WTC11 (cell line): ENCODE data around the gene NUP62. TPM values are rescaled to one million over a fixed set of nuclear protein-coding genes. Genes with fewer than 3 reads are reported as not detected.
A peak's percentile ranks its signal among the peaks of the same experiment; 100 is the strongest.
"Not testable (repeated sequence)": the region's sequence is repeated elsewhere in the genome, so short reads cannot be mapped to it uniquely, and the experiment has no call there.

Experiments
- ATAC-seq: fragments of 200-7000 bp; cut with Tn5 transposase; 2 replicates; pipeline ENCODE4 v1.10.0; 2021; ENCODE audit warnings: mild to moderate bottlenecking, moderate library complexity
- CTCF ChIA-PET: fragments of 300-600 bp; sonication (Branson Sonifier 250); formaldehyde crosslinking; loops from one replicate; lab custom pipeline; 2021; ENCODE audit warnings: antibody characterized with exemption; lab: Charles Lee
- POLR2A ChIA-PET: fragments of 350-600 bp; sonication (Branson Sonifier 250); formaldehyde crosslinking; loops from one replicate; lab custom pipeline; 2021; ENCODE audit warnings: antibody characterized with exemption; lab: Charles Lee
- DNase-seq: peaks from one replicate; pipeline ENCODE4 v3.0.0; 2021; ENCODE audit warnings: low spot score
- H3K27ac Mint-ChIP-seq: 2 replicates; pipeline ENCODE4 v1.8.0; 2021; ENCODE audit warnings: mixed read lengths
- H3K27me3 Mint-ChIP-seq: 2 replicates; pipeline ENCODE4 v1.8.0; 2021; ENCODE audit warnings: low read depth, mild to moderate bottlenecking, moderate library complexity, mixed read lengths
- H3K36me3 Mint-ChIP-seq: 2 replicates; pipeline ENCODE4 v1.8.0; 2021; ENCODE audit warnings: mixed read lengths
- H3K4me1 Mint-ChIP-seq: 2 replicates; pipeline ENCODE4 v1.8.0; 2022; ENCODE audit warnings: mixed read lengths
- H3K4me3 Mint-ChIP-seq: 2 replicates; pipeline ENCODE4 v1.8.0; 2021; ENCODE audit warnings: mild to moderate bottlenecking, moderate library complexity, mixed read lengths
- H3K9me3 Mint-ChIP-seq: 2 replicates; pipeline ENCODE4 v1.8.0; 2021; ENCODE audit warnings: mixed read lengths
- AFF4 ChIP-seq: sonication (generic); formaldehyde crosslinking; IDR thresholded peaks from 2 replicates; pipeline ENCODE4 v1.8.1; 2023; ENCODE audit warnings: mild to moderate bottlenecking, missing genetic modification reagents, borderline replicate concordance
- ATF2 ChIP-seq: sonication (generic); formaldehyde crosslinking; IDR thresholded peaks from 2 replicates; pipeline ENCODE4 v1.8.1; 2022; ENCODE audit warnings: low read depth, missing genetic modification reagents, borderline replicate concordance
- E2F5 ChIP-seq: sonication (generic); formaldehyde crosslinking; IDR thresholded peaks from 2 replicates; pipeline ENCODE4 v1.8.1; 2022; ENCODE audit warnings: mild to moderate bottlenecking, moderate library complexity, missing genetic modification reagents
- EMX1 ChIP-seq: fragments of 250-450 bp; sonication (Bioruptor Pico); IDR thresholded peaks from 2 replicates; pipeline ENCODE4 v1.8.0; 2021; ENCODE audit warnings: mild to moderate bottlenecking
- FOXK1 ChIP-seq: sonication (generic); formaldehyde crosslinking; IDR thresholded peaks from 2 replicates; pipeline ENCODE4 v1.8.0; 2022; ENCODE audit warnings: mild to moderate bottlenecking, moderate library complexity, missing genetic modification reagents
- GTF2I ChIP-seq: fragments of 250-450 bp; sonication (Bioruptor Pico); conservative IDR thresholded peaks from 2 replicates; pipeline ENCODE4 v1.4.0; 2021; ENCODE audit warnings: mild to moderate bottlenecking
- HMGXB4 ChIP-seq: sonication (generic); formaldehyde crosslinking; IDR thresholded peaks from 2 replicates; pipeline ENCODE4 v1.8.1; 2023; ENCODE audit warnings: mild to moderate bottlenecking, moderate library complexity, missing genetic modification reagents
- JAZF1 ChIP-seq: fragments of 250-450 bp; sonication (Bioruptor Pico); IDR thresholded peaks from 2 replicates; pipeline ENCODE4 v1.9.0; 2021; ENCODE audit warnings: moderate library complexity, mild to moderate bottlenecking, inconsistent platforms
- KAT7 ChIP-seq: sonication (generic); formaldehyde crosslinking; IDR thresholded peaks from 2 replicates; pipeline ENCODE4 v1.8.1; 2023; ENCODE audit warnings: missing genetic modification reagents, mild to moderate bottlenecking, borderline replicate concordance
- NFYB ChIP-seq: sonication (generic); formaldehyde crosslinking; conservative IDR thresholded peaks from 2 replicates; pipeline ENCODE4 v1.8.0; 2022; ENCODE audit warnings: low read depth, missing genetic modification reagents
- PRRX2 ChIP-seq: fragments of 250-450 bp; sonication (Bioruptor Pico); IDR thresholded peaks from 2 replicates; pipeline ENCODE4 v1.8.0; 2021; ENCODE audit warnings: mild to moderate bottlenecking
- SMAD4 ChIP-seq: sonication (generic); formaldehyde crosslinking; IDR thresholded peaks from 2 replicates; pipeline ENCODE4 v1.8.0; 2022; ENCODE audit warnings: mild to moderate bottlenecking, missing genetic modification reagents
- SP1 ChIP-seq: sonication (generic); formaldehyde crosslinking; conservative IDR thresholded peaks from 2 replicates; pipeline ENCODE4 v1.8.1; 2022; ENCODE audit warnings: missing genetic modification reagents
- ZNF138 ChIP-seq: sonication (generic); formaldehyde crosslinking; conservative IDR thresholded peaks from 2 replicates; pipeline ENCODE4 v1.8.1; 2022; ENCODE audit warnings: mild to moderate bottlenecking, moderate library complexity, missing genetic modification reagents
- ZNF219 ChIP-seq: sonication (generic); formaldehyde crosslinking; IDR thresholded peaks from 2 replicates; pipeline ENCODE4 v1.8.0; 2023; ENCODE audit warnings: missing genetic modification reagents, mild to moderate bottlenecking, borderline replicate concordance
- ZNF423 ChIP-seq: fragments of 250-450 bp; sonication (Bioruptor Pico); IDR thresholded peaks from 2 replicates; pipeline ENCODE4 v2.1.2; 2022; ENCODE audit warnings: mild to moderate bottlenecking, moderate library complexity
- total RNA-seq: library from RNA; stranded (reverse); gene quantifications from 3 replicates; pipeline ENCODE4 v1.2.3, GENCODE V29; 2021

The NUP62 gene
- total RNA-seq, 1 experiment from 2014 or later = 87.1 TPM

GRCh38 chr19:49949742-49950589 is 20.7 kb upstream of the NUP62 start:
- no peak for TF ChIP-seq ATF2 (CRISPR knock-in tag)
- TF ChIP-seq AFF4 (CRISPR knock-in tag) = no peak
- TF ChIP-seq ZNF219 (CRISPR knock-in tag) = no peak
- no peak for TF ChIP-seq E2F5 (CRISPR knock-in tag)
- no peak for TF ChIP-seq JAZF1 (CRISPR knock-in tag)
- no peak for TF ChIP-seq EMX1 (CRISPR knock-in tag)
- TF ChIP-seq GTF2I = no peak
- no peak for TF ChIP-seq HMGXB4 (CRISPR knock-in tag)
- no peak for TF ChIP-seq SP1
- no peak for TF ChIP-seq ZNF423 (CRISPR knock-in tag)
- no peak for TF ChIP-seq PRRX2 (CRISPR knock-in tag)
- TF ChIP-seq FOXK1 = no peak
- no peak for TF ChIP-seq KAT7
- TF ChIP-seq ZNF138 = no peak
- no peak for TF ChIP-seq SMAD4
- TF ChIP-seq, all 79 proteins: peak for 0
- H3K4me1 Mint-ChIP-seq = peaks cover 23% of the 10 kb centered on the region
- H3K27me3 Mint-ChIP-seq = no peaks in the 10 kb centered on the region; the same call in 1 of the 2 replicates
- no peak overlapping the region for H3K4me3 Mint-ChIP-seq
- ATAC-seq (no peak), DNase-seq (no peak)
- H3K9me3 Mint-ChIP-seq = peaks cover 11% of the 10 kb centered on the region; the same call in 1 of the 2 replicates
- no peak overlapping the region for H3K27ac Mint-ChIP-seq
- CTCF ChIA-PET = interaction anchor here (3.1 kb wide), 1 partner anchor 12 kb away, joined by 8 read pairs; no protein-coding TSS in a partner anchor
- no peaks in the 10 kb centered on the region for H3K36me3 Mint-ChIP-seq
- POLR2A ChIA-PET = no interaction called here

- H3K9me3 Mint-ChIP-seq = peaks cover 3% of the 10 kb centered on the region; the same call in 1 of the 2 replicates
- peak; percentile 66 for TF ChIP-seq NFYB (CRISPR knock-in tag)
- no peak for TF ChIP-seq SP1
- TF ChIP-seq, all 79 proteins: peak for 1
- ATAC-seq (peak; percentile 72), DNase-seq (no peak)
- POLR2A ChIA-PET = no interaction called here
- Mint-ChIP-seq H3K27ac (no peak overlapping the region), H3K4me3 (no peak overlapping the region), H3K27me3 (no peaks in the 10 kb centered on the region; the same call in 1 of the 2 replicates), H3K4me1 (no peaks in the 10 kb centered on the region), H3K36me3 (no peaks in the 10 kb centered on the region)
- CTCF ChIA-PET = interaction anchor here (0.5 to 0.8 kb wide), 3 partner anchors 9 to 1757 kb away, joined by 3 to 4 read pairs (median 4); no protein-coding TSS in a partner anchor
Measured at GRCh38 chr19:49946415-49946814, 17.1 kb upstream of the NUP62 start.

- H3K9me3 Mint-ChIP-seq, H3K36me3 Mint-ChIP-seq, H3K27me3 Mint-ChIP-seq, DNase-seq, CTCF ChIA-PET, H3K4me3 Mint-ChIP-seq, POLR2A ChIA-PET, H3K27ac Mint-ChIP-seq, ATAC-seq, H3K4me1 Mint-ChIP-seq: not testable (repeated sequence)
Measured at GRCh38 chr19:49944567-49944966, 15.3 kb upstream of the NUP62 start.
